HG03196 (cell line): ENCODE measurements around the gene MS4A4E.
"Not testable (repeated sequence)": the region's sequence is repeated elsewhere in the genome, so short reads cannot be mapped to it uniquely, and the experiment has no call there.

Source experiments
- ATAC-seq: cut with Tn5 transposase; IDR thresholded peaks from one replicate; pipeline ENCODE4 v1.9.1; 2021; ENCODE audit not compliant: unreplicated experiment

Gene MS4A4E

GRCh38 chr11:60242740-60243239 lies at the start of gene MS4A4E:
TSS of gene MS4A4E (minus strand) at chr11:60243137. CDS start at chr11:60230055, 13,082 bp downstream.
- ATAC-seq: no peak

- ATAC-seq: no peak
Measured at GRCh38 chr11:60292145-60292544, 49.2 kb upstream of the MS4A4E start.

- no peak for ATAC-seq
Measured at GRCh38 chr11:60288531-60288930, 45.6 kb upstream of the MS4A4E start.

GRCh38 chr11:60285411-60286126 lies 42.6 kb upstream of the MS4A4E start:
- ATAC-seq: not testable (repeated sequence)

GRCh38 chr11:60282286-60282685 lies 39.3 kb upstream of the MS4A4E start:
- no peak for ATAC-seq

- no peak for ATAC-seq
Measured at GRCh38 chr11:60281485-60281884, 38.5 kb upstream of the MS4A4E start.

- ATAC-seq: no peak
Measured at GRCh38 chr11:60280412-60280811, 37.5 kb upstream of the MS4A4E start, which contains the start of gene MS4A4A. TSS of gene MS4A4A (plus strand) at chr11:60280666. CDS start at chr11:60280676, 10 bp downstream.

- no peak for ATAC-seq
Measured at GRCh38 chr11:60274416-60274815, 31.5 kb upstream of the MS4A4E start.

- ATAC-seq: no peak
Measured at GRCh38 chr11:60265373-60266214, 22.7 kb upstream of the MS4A4E start.

GRCh38 chr11:60264644-60265043 lies 21.7 kb upstream of the MS4A4E start:
- no peak for ATAC-seq

- ATAC-seq: no peak
Measured at GRCh38 chr11:60263402-60263801, 20.5 kb upstream of the MS4A4E start.

GRCh38 chr11:60261014-60261413 lies 18.1 kb upstream of the MS4A4E start:
- no peak for ATAC-seq

- ATAC-seq: no peak
Measured at GRCh38 chr11:60257956-60258722, 15.2 kb upstream of the MS4A4E start.

GRCh38 chr11:60252213-60253108 lies 9.5 kb upstream of the MS4A4E start:
- no peak for ATAC-seq

GRCh38 chr11:60251485-60252212 lies 8.7 kb upstream of the MS4A4E start:
- ATAC-seq: no peak

- no peak for ATAC-seq
Measured at GRCh38 chr11:60241786-60242185, 1.2 kb downstream of the MS4A4E start.

- no peak for ATAC-seq
Measured at GRCh38 chr11:60240662-60241061, 2.3 kb downstream of the MS4A4E start.

GRCh38 chr11:60235321-60235720 lies 7.6 kb downstream of the MS4A4E start:
- ATAC-seq: no peak

- no peak for ATAC-seq
Measured at GRCh38 chr11:60230681-60231080, 12.3 kb downstream of the MS4A4E start.
